Small intestine (tissue), 7 donors: ENCODE results near the gene FOXO3. TPM values are rescaled to one million over a fixed set of nuclear protein-coding genes. Genes with fewer than 3 reads are reported as not detected.
"Not testable (repeated sequence)": the region's sequence is repeated elsewhere in the genome, so short reads cannot be mapped to it uniquely, and the experiment has no call there.

Source experiments
- DNase-seq, 2 donors: peaks; one replicate each; pipeline versions ENCODE4 v3.0.0 to v3.0.0-alpha.2; 2013
- FAIRE-seq: peaks from 2 replicates; lab custom pipeline; 2012; peaks lifted over from hg19 to GRCh38; lab: Jason Lieb, UNC
- H3K27ac ChIP-seq, 3 donors: one replicate each; pipeline ENCODE4 v1.5.1; 2013; ENCODE audit warnings: low read length in 2 of 3, mild to moderate bottlenecking in 2 of 3, control low read depth in 1 of 3, inconsistent platforms in 1 of 3, low read depth in 1 of 3, moderate library complexity in 1 of 3
- H3K27me3 ChIP-seq, 3 donors: one replicate each; pipeline ENCODE4 v1.6.1; 2013; ENCODE audit warnings: low read length in 3 of 3, inconsistent platforms in 1 of 3; ENCODE audit not compliant: control insufficient read depth in 3 of 3, insufficient read depth in 3 of 3
- H3K36me3 ChIP-seq, 3 donors: one replicate each; pipeline ENCODE4 v1.6.1; 2013; ENCODE audit warnings: low read length in 3 of 3, inconsistent platforms in 1 of 3, low read depth in 1 of 3, mild to moderate bottlenecking in 1 of 3, moderate library complexity in 1 of 3; ENCODE audit not compliant: control insufficient read depth in 3 of 3, insufficient read depth in 2 of 3
- H3K4me1 ChIP-seq, 3 donors: one replicate each; pipeline ENCODE4 v1.6.1; 2013; ENCODE audit warnings: low read length in 2 of 3, inconsistent platforms in 1 of 3, low read depth in 1 of 3, mild to moderate bottlenecking in 1 of 3, moderate library complexity in 1 of 3; ENCODE audit not compliant: control insufficient read depth in 3 of 3, insufficient read depth in 2 of 3
- H3K4me3 ChIP-seq, 3 donors: one replicate each; pipeline ENCODE4 v1.5.1; 2013; ENCODE audit warnings: low read length in 3 of 3, control low read depth in 1 of 3, inconsistent platforms in 1 of 3, low read depth in 1 of 3, mild to moderate bottlenecking in 1 of 3, moderate library complexity in 1 of 3
- H3K9me3 ChIP-seq, 2 donors: one replicate each; pipeline ENCODE4 v1.6.1; 2013; ENCODE audit warnings: low read depth in 1 of 2, low read length in 1 of 2; ENCODE audit not compliant: control insufficient read depth in 2 of 2, insufficient read depth in 1 of 2
- WGBS, 3 donors: extraction: QIAGEN DNeasy Blood & Tissue Kit; methylation state at CpG; one replicate each; pipeline ENCODE4 v1.1.7; 2013; 5-methylcytosine and 5-hydroxymethylcytosine counted together
- polyA plus RNA-seq, 4 donors: library from polyadenylated mRNA; stranded (reverse) in 3 of 4; unstranded in 1 of 4; fragments of 200-250 nt in 3 of 4; fragments of 120-200 nt in 1 of 4; gene quantifications; one replicate each; pipeline versions ENCODE4 v1.2.1 to v1.2.3, GENCODE V29; 2013
- donor health status: healthy with polysubstance abuse.
- donor health status: control.
- donor health status: control.
- donor health status: Bipolar disorder and iron deficiency.
- donor health status: healthy.

Gene FOXO3
- polyA plus RNA-seq, 4 donors = 8.7 to 40.4 (median 14.3) TPM

GRCh38 chr6:108653949-108654348 lies 93.2 kb downstream of the FOXO3 start:
- no peak for FAIRE-seq
- Histone ChIP-seq H3K4me1 (peaks cover 0 to 33% (median 18%) of the 10 kb centered on the region in 3 donors), H3K36me3 (peaks cover 0 to 3% (median 0%) of the 10 kb centered on the region in 3 donors), H3K9me3 (no peaks in the 10 kb centered on the region), H3K27me3 (no peaks in the 10 kb centered on the region), H3K27ac (peak overlapping the region in 1 of 3 donors; percentile 37), H3K4me3 (no peak overlapping the region)
- WGBS, 3 donors = 50 to 74% (median 70%) methylated on average over 3 of the region's 3 CpGs
- peak in 1 of 2 donors; percentile 8 for DNase-seq

GRCh38 chr6:108654465-108655106 lies 93.9 kb downstream of the FOXO3 start:
- Histone ChIP-seq H3K27me3 (no peaks in the 10 kb centered on the region), H3K4me3 (no peak overlapping the region), H3K9me3 (no peaks in the 10 kb centered on the region), H3K4me1 (peaks cover 0 to 33% (median 15%) of the 10 kb centered on the region in 3 donors), H3K36me3 (peaks cover 0 to 3% (median 0%) of the 10 kb centered on the region in 3 donors), H3K27ac (peak overlapping the region in 1 of 3 donors; percentile 36)
- 59 to 87% (median 84%) methylated on average over 5 of the region's 5 CpGs for WGBS, 3 donors
- no peak for FAIRE-seq
- DNase-seq = no peak

- H3K4me1 ChIP-seq = peaks cover 0 to 29% (median 11%) of the 10 kb centered on the region in 3 donors
- H3K4me3 ChIP-seq = no peak overlapping the region
- H3K36me3 ChIP-seq = peaks cover 0 to 3% (median 0%) of the 10 kb centered on the region in 3 donors
- FAIRE-seq (no peak), DNase-seq (peak in 1 of 2 donors; percentile 35)
- H3K9me3 ChIP-seq = no peaks in the 10 kb centered on the region
- peak overlapping the region in 2 of 3 donors; percentile 27 to 77 for H3K27ac ChIP-seq
- no peaks in the 10 kb centered on the region for H3K27me3 ChIP-seq
- 59 to 74% (median 61%) methylated on average over 12 of the region's 12 CpGs for WGBS, 3 donors
Observed at GRCh38 chr6:108655806-108656651, 95.3 kb downstream of the FOXO3 start.

GRCh38 chr6:108656836-108657235 lies 96.1 kb downstream of the FOXO3 start:
- Histone ChIP-seq H3K4me3 (no peak overlapping the region), H3K4me1 (peaks cover 0 to 32% (median 16%) of the 10 kb centered on the region in 3 donors), H3K27ac (peak overlapping the region in 1 of 3 donors; percentile 66), H3K36me3 (peaks cover 0 to 3% (median 0%) of the 10 kb centered on the region in 3 donors), H3K27me3 (no peaks in the 10 kb centered on the region), H3K9me3 (no peaks in the 10 kb centered on the region)
- peak; percentile 44 to 61 for DNase-seq
- 17 to 49% (median 23%) methylated on average over 2 of the region's 2 CpGs for WGBS, 3 donors
- no peak for FAIRE-seq

GRCh38 chr6:108658174-108658573 lies 97.5 kb downstream of the FOXO3 start:
- Histone ChIP-seq H3K36me3 (peaks cover 0 to 6% (median 0%) of the 10 kb centered on the region in 3 donors), H3K4me1 (peaks cover 0 to 25% (median 16%) of the 10 kb centered on the region in 3 donors), H3K4me3 (no peak overlapping the region), H3K27ac (peak overlapping the region in 1 of 3 donors; percentile 17), H3K27me3 (no peaks in the 10 kb centered on the region), H3K9me3 (no peaks in the 10 kb centered on the region)
- WGBS, 3 donors = 94 to 100% (median 100%) methylated on average over 2 of the region's 2 CpGs
- FAIRE-seq (no peak), DNase-seq (no peak)

GRCh38 chr6:108658785-108659184 lies 98.1 kb downstream of the FOXO3 start:
- H3K4me1 ChIP-seq = peaks cover 0 to 22% (median 16%) of the 10 kb centered on the region in 3 donors
- not testable (repeated sequence) for DNase-seq, FAIRE-seq, H3K27me3 ChIP-seq, H3K27ac ChIP-seq, H3K9me3 ChIP-seq, H3K4me3 ChIP-seq
- peaks cover 0 to 11% (median 0%) of the 10 kb centered on the region in 3 donors for H3K36me3 ChIP-seq
- 95 to 96% (median 96%) methylated on average over 4 of the region's 4 CpGs for WGBS, 3 donors

GRCh38 chr6:108660251-108660650 lies 99.5 kb downstream of the FOXO3 start:
- Histone ChIP-seq H3K4me1 (peaks cover 0 to 20% (median 15%) of the 10 kb centered on the region in 3 donors), H3K4me3 (no peak overlapping the region), H3K27ac (no peak overlapping the region), H3K27me3 (no peaks in the 10 kb centered on the region), H3K9me3 (no peaks in the 10 kb centered on the region), H3K36me3 (peaks cover 0 to 18% (median 0%) of the 10 kb centered on the region in 3 donors)
- DNase-seq = no peak
- 74 to 87% (median 87%) methylated on average over 4 of the region's 4 CpGs for WGBS, 3 donors
- FAIRE-seq = no peak

GRCh38 chr6:108661430-108661829 lies 100.7 kb downstream of the FOXO3 start:
- Histone ChIP-seq H3K4me1 (peaks cover 0 to 15% (median 9%) of the 10 kb centered on the region in 3 donors), H3K9me3 (no peaks in the 10 kb centered on the region), H3K36me3 (peaks cover 0 to 22% (median 0%) of the 10 kb centered on the region in 3 donors), H3K4me3 (no peak overlapping the region), H3K27me3 (no peaks in the 10 kb centered on the region), H3K27ac (peak overlapping the region in 1 of 3 donors; percentile 50)
- FAIRE-seq (no peak), DNase-seq (peak; percentile 59 to 73)
- 35 to 82% (median 37%) methylated on average over 1 of the region's 1 CpG for WGBS, 3 donors
